GM20431 (cell line): Measurements from ENCODE around the gene HAVCR1.
"Not testable (repeated sequence)": the region's sequence is repeated elsewhere in the genome, so short reads cannot be mapped to it uniquely, and the experiment has no call there.

Source experiments
- in situ Hi-C: fragments of 300-500 bp; cut with MseI, MboI; formaldehyde crosslinking; loops from one replicate; pipeline ENCODE4 v1.15.0; 2020; ENCODE audit warnings: low sequenced_read_pairs; ENCODE audit not compliant: unreplicated experiment

HAVCR1 gene

GRCh38 chr5:157059093-157059539 lies at the start of gene HAVCR1:
Gene HAVCR1, minus strand, starts transcription at chr5:157059116. Its CDS starts 1,173 bp downstream, at chr5:157057943.
- in situ Hi-C loops = no loop called here

GRCh38 chr5:157107508-157107907 lies 48.6 kb upstream of the HAVCR1 start:
- in situ Hi-C loops = no loop called here

- in situ Hi-C loops = no loop called here
Measured at GRCh38 chr5:157106630-157107461, 47.9 kb upstream of the HAVCR1 start.

- in situ Hi-C loops = no loop called here
Measured at GRCh38 chr5:157100140-157100679, 41.3 kb upstream of the HAVCR1 start.

GRCh38 chr5:157088342-157088990 lies 29.6 kb upstream of the HAVCR1 start:
- in situ Hi-C loops = no loop called here

- in situ Hi-C loops = no loop called here
Measured at GRCh38 chr5:157086751-157087359, 27.9 kb upstream of the HAVCR1 start.

GRCh38 chr5:157085930-157086329 lies 27.0 kb upstream of the HAVCR1 start:
- in situ Hi-C loops = no loop called here

GRCh38 chr5:157080286-157080685 lies 21.4 kb upstream of the HAVCR1 start:
- in situ Hi-C loops = no loop called here

- in situ Hi-C loops = no loop called here
Measured at GRCh38 chr5:157076558-157076957, 17.6 kb upstream of the HAVCR1 start.

GRCh38 chr5:157072508-157072907 lies 13.6 kb upstream of the HAVCR1 start:
- in situ Hi-C loops = no loop called here

GRCh38 chr5:157069949-157070348 lies 11.0 kb upstream of the HAVCR1 start:
- in situ Hi-C loops = no loop called here

GRCh38 chr5:157068785-157069184 lies 9.9 kb upstream of the HAVCR1 start:
- in situ Hi-C loops = no loop called here

GRCh38 chr5:157068339-157068738 lies 9.4 kb upstream of the HAVCR1 start:
- in situ Hi-C loops = no loop called here

GRCh38 chr5:157067005-157067404 lies 8.1 kb upstream of the HAVCR1 start:
- in situ Hi-C loops = no loop called here

- in situ Hi-C loops = no loop called here
Measured at GRCh38 chr5:157066080-157066479, 7.2 kb upstream of the HAVCR1 start.

GRCh38 chr5:157063776-157064430 lies 5.0 kb upstream of the HAVCR1 start:
- in situ Hi-C loops = no loop called here

GRCh38 chr5:157059891-157060290 lies 975 bp upstream of the HAVCR1 start:
- in situ Hi-C loops = no loop called here

GRCh38 chr5:157057459-157058370 lies 1.2 kb downstream of the HAVCR1 start:
- in situ Hi-C loops = no loop called here

GRCh38 chr5:157056848-157057247 lies 2.1 kb downstream of the HAVCR1 start:
- in situ Hi-C loops = not testable (repeated sequence)
